ENCODE results near the gene UGT3A2. TPM values are rescaled to one million over a fixed set of nuclear protein-coding genes. Genes with fewer than 3 reads are reported as not detected.
"Not testable (repeated sequence)": the region's sequence is repeated elsewhere in the genome, so short reads cannot be mapped to it uniquely, and the experiment has no call there.

Gene UGT3A2
- total RNA-seq, 1 donor from 2014 or later: not detected

GRCh38 chr5:36026706-36027465, 39.8 kb downstream of the UGT3A2 start:
- H3K27ac ChIP-seq: no peak overlapping the region
- H3K9me3 ChIP-seq: no peaks in the 10 kb centered on the region
- TF ChIP-seq POLR2A (IDR thresholded peaks at IDR 0.05) (no peak), POLR2AphosphoS5 (IDR thresholded peaks at IDR 0.05; ENCODE audit: insufficient read depth in 1 of 2, low read depth in 1 of 2) (no peak), CTCF (IDR thresholded peaks at IDR 0.05) (no peak)
- H3K4me3 ChIP-seq: no peak overlapping the region
- no peaks in the 10 kb centered on the region for H3K36me3 ChIP-seq
- intact Hi-C loops (cut with DNase I): no loop called here
- no peaks in the 10 kb centered on the region for H3K4me1 ChIP-seq
- H3K27me3 ChIP-seq: no peaks in the 10 kb centered on the region
- peak in 1 of 2 donors; percentile 22 for DNase-seq (ENCODE audit: extremely low spot score in 2 of 2)

GRCh38 chr5:36022246-36022645, 44.4 kb downstream of the UGT3A2 start:
- H3K27me3 ChIP-seq; H3K9me3 ChIP-seq; intact Hi-C loops (cut with DNase I); H3K4me3 ChIP-seq; H3K4me1 ChIP-seq; H3K36me3 ChIP-seq; H3K27ac ChIP-seq: not testable (repeated sequence)
- DNase-seq (ENCODE audit: extremely low spot score in 2 of 2): peak in 1 of 2 donors; percentile 6

GRCh38 chr5:36019584-36019983, 47.1 kb downstream of the UGT3A2 start:
- H3K27ac ChIP-seq; H3K4me1 ChIP-seq; H3K9me3 ChIP-seq; H3K4me3 ChIP-seq; H3K27me3 ChIP-seq; intact Hi-C loops (cut with DNase I); H3K36me3 ChIP-seq; DNase-seq (ENCODE audit: extremely low spot score in 2 of 2): not testable (repeated sequence)

GRCh38 chr5:36017622-36018021, 49.1 kb downstream of the UGT3A2 start:
- Histone ChIP-seq H3K27me3 (no peaks in the 10 kb centered on the region), H3K36me3 (no peaks in the 10 kb centered on the region), H3K27ac (no peak overlapping the region), H3K4me3 (no peak overlapping the region), H3K9me3 (peaks cover 9% of the 10 kb centered on the region), H3K4me1 (no peaks in the 10 kb centered on the region)
- peak in 1 of 2 donors; percentile 58 for DNase-seq (ENCODE audit: extremely low spot score in 2 of 2)
- intact Hi-C loops (cut with DNase I): no loop called here
- TF ChIP-seq CTCF (IDR thresholded peaks at IDR 0.05) (no peak), POLR2AphosphoS5 (IDR thresholded peaks at IDR 0.05; ENCODE audit: insufficient read depth in 1 of 2, low read depth in 1 of 2) (no peak), POLR2A (IDR thresholded peaks at IDR 0.05) (no peak)

GRCh38 chr5:36017004-36017403, 49.7 kb downstream of the UGT3A2 start:
- no peaks in the 10 kb centered on the region for H3K27me3 ChIP-seq
- H3K27ac ChIP-seq: no peak overlapping the region
- peak in 1 of 2 donors; percentile 10 for DNase-seq (ENCODE audit: extremely low spot score in 2 of 2)
- intact Hi-C loops (cut with DNase I): no loop called here
- no peak overlapping the region for H3K4me3 ChIP-seq
- H3K4me1 ChIP-seq: no peaks in the 10 kb centered on the region
- H3K9me3 ChIP-seq: peaks cover 9% of the 10 kb centered on the region
- H3K36me3 ChIP-seq: no peaks in the 10 kb centered on the region
- TF ChIP-seq POLR2A (IDR thresholded peaks at IDR 0.05) (no peak), CTCF (IDR thresholded peaks at IDR 0.05) (no peak), POLR2AphosphoS5 (IDR thresholded peaks at IDR 0.05; ENCODE audit: insufficient read depth in 1 of 2, low read depth in 1 of 2) (no peak)

- Histone ChIP-seq H3K4me1 (no peaks in the 10 kb centered on the region), H3K27ac (no peak overlapping the region), H3K27me3 (no peaks in the 10 kb centered on the region), H3K9me3 (peaks cover 9% of the 10 kb centered on the region), H3K4me3 (no peak overlapping the region), H3K36me3 (no peaks in the 10 kb centered on the region)
- intact Hi-C loops (cut with DNase I): no loop called here
- DNase-seq (ENCODE audit: extremely low spot score in 2 of 2): peak in 1 of 2 donors; percentile 32
- TF ChIP-seq POLR2AphosphoS5 (IDR thresholded peaks at IDR 0.05; ENCODE audit: insufficient read depth in 1 of 2, low read depth in 1 of 2) (no peak), POLR2A (IDR thresholded peaks at IDR 0.05) (no peak), CTCF (IDR thresholded peaks at IDR 0.05) (no peak)
These were observed 53.5 kb downstream of the UGT3A2 start for GRCh38 chr5:36013182-36013581.
